Urothelium cell line (cell line): Measurements from ENCODE around the gene SCO1.

ENCODE experiments used
- DNase-seq: peaks from one replicate; pipeline ENCODE4 v3.0.0; 2011; ENCODE audit warnings: low spot score, mixed read lengths
- FAIRE-seq: peaks from 2 replicates; lab custom pipeline; 2011; peaks lifted over from hg19 to GRCh38; lab: Jason Lieb, UNC

The SCO1 gene

DNA sequence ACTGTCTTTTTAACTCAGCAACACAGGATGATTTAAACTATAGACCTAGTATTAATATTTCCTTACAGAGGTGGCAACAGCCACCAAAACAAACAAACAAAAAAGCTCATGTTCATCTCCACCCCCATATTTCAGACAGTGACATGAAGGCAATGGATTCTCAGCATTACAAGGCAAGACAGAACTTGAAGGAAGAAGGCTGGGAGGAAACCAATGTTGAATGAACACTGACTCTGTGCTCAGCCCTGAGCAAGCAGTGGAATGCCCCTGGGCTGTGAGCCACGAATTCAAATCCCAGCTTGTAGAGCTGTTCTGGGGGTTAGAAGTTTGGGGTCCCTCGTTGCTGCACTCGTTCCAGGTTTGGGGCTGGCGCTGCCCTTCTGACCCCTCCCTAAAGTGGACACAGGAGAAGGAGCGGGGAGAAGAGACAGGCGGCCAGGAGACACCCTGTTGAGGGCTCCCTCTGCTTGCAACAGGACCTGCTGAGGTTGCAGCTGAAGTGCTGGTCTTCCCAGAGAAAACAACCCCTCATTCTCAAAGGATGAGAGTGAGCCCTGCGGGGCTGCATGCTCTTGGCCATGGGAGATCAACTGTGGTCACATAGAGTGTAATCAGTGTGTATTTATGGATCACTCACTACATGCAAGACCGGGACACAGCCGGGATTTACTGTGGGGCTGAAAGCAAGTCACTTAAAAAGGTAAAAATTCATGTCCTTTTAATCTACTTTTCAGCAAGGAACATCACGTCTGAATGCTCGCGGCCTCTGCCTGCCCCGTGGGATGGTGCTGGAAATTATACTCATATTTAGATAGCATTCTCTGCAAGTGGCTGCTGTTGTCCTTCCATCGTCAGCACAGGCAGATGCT lies 74.5 kb downstream of the SCO1 start:
- no peak for DNase-seq
- FAIRE-seq = no peak
